Glutamatergic neuron (in vitro differentiated cells): ENCODE data around the gene RAI1. TPM values are rescaled to one million over a fixed set of nuclear protein-coding genes. Genes with fewer than 3 reads are reported as not detected.

Experiments
- DNase-seq: peaks from one replicate; pipeline ENCODE4 v3.0.0; 2022
- H3K27ac Mint-ChIP-seq: one replicate; pipeline ENCODE4 v1.8.0; 2020; ENCODE audit warnings: mild to moderate bottlenecking, mixed read lengths, inconsistent platforms; ENCODE audit not compliant: unreplicated experiment
- H3K27me3 Mint-ChIP-seq: one replicate; pipeline ENCODE4 v1.8.0; 2020; ENCODE audit warnings: mild to moderate bottlenecking, moderate library complexity, mixed read lengths, inconsistent platforms; ENCODE audit not compliant: unreplicated experiment
- H3K36me3 Mint-ChIP-seq: one replicate; pipeline ENCODE4 v1.8.0; 2020; ENCODE audit warnings: mild to moderate bottlenecking, mixed read lengths, inconsistent platforms; ENCODE audit not compliant: unreplicated experiment
- H3K4me1 Mint-ChIP-seq: one replicate; pipeline ENCODE4 v1.8.0; 2020; ENCODE audit warnings: mild to moderate bottlenecking, low read depth, mixed read lengths, inconsistent platforms; ENCODE audit not compliant: unreplicated experiment
- H3K4me3 Mint-ChIP-seq: one replicate; pipeline ENCODE4 v1.8.0; 2020; ENCODE audit warnings: mild to moderate bottlenecking, mixed read lengths, inconsistent platforms; ENCODE audit not compliant: unreplicated experiment
- H3K9me3 Mint-ChIP-seq: one replicate; pipeline ENCODE4 v1.8.0; 2020; ENCODE audit warnings: mild to moderate bottlenecking, moderate library complexity, mixed read lengths, inconsistent platforms; ENCODE audit not compliant: unreplicated experiment
- CTCF ChIP-seq: fragments of 200-600 bp; sonication (generic); IDR thresholded peaks from one replicate; pipeline ENCODE4 v1.5.0; 2021; ENCODE audit not compliant: partially characterized antibody, unreplicated experiment
- total RNA-seq: library from RNA; stranded (reverse); fragmentation: NEBNext Ultra II Directional; extraction: Animal tissue kit (Norgen Biotek cat#: 25700); gene quantifications from one replicate; pipeline ENCODE4 v1.2.1, GENCODE V29; 2021; ENCODE audit not compliant: unreplicated experiment

The RAI1 gene
- total RNA-seq, 1 donor from 2014 or later: 70.2 TPM

DNA sequence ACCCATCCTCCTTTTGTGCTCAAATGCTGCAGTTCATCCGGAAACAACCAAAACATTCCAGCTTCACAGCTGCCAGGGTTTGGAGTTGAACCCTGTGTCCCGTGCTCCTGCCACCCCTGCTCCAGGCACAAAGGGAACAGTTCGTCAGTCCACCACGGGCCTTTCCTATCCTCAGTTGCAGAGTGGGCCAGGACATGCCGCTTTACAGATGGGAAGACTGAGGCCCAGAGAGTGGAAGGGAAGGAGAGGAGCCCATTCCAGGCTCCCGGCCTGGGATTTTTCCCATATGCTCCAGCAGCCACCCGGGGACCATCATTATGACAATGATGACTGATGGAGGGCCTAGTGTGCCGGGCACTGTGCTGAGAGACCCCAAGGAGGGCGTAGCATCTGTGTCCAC lies 27.6 kb downstream of the RAI1 start:
- H3K4me3 Mint-ChIP-seq: no peak overlapping the region

GRCh38 chr17:17709815-17710321 lies 28.6 kb downstream of the RAI1 start:
- Mint-ChIP-seq H3K9me3 (peaks cover 8% of the 10 kb centered on the region), H3K36me3 (no peaks in the 10 kb centered on the region)

More for the DNA sequence above, 27.6 kb downstream of the RAI1 start:
- no peak overlapping the region for H3K27ac Mint-ChIP-seq
- peaks cover 12% of the 10 kb centered on the region for H3K27me3 Mint-ChIP-seq
- TF ChIP-seq CTCF: no peak
- peaks cover 11% of the 10 kb centered on the region for H3K4me1 Mint-ChIP-seq
- H3K9me3 Mint-ChIP-seq: peaks cover 8% of the 10 kb centered on the region
- no peaks in the 10 kb centered on the region for H3K36me3 Mint-ChIP-seq
- DNase-seq: no peak

DNA sequence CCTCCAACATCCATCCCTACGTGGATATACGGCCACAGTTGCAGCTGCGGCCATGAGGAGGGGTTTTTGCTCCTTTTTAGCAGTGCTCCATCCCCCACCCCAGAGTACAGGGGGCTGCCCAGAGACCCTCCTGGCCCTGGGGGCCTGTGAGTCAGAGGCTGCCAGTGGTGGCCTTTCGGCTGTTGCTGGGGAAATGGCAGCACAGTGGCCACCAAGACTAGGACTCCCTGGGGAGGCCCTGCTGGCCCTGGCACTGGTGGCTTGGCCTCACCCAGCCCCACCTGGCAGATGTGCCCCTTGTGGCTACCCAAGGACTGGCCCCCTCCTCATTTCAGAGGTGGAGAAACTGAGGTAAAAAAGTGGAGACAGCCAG lies 29.1 kb downstream of the RAI1 start:
- Mint-ChIP-seq H3K9me3 (peaks cover 5% of the 10 kb centered on the region), H3K27ac (no peak overlapping the region), H3K27me3 (peaks cover 6% of the 10 kb centered on the region), H3K4me3 (no peak overlapping the region), H3K4me1 (peaks cover 14% of the 10 kb centered on the region), H3K36me3 (no peaks in the 10 kb centered on the region)
- DNase-seq: no peak
- TF ChIP-seq CTCF: no peak

More at GRCh38 chr17:17709815-17710321, 28.6 kb downstream of the RAI1 start:
- Mint-ChIP-seq H3K27ac (no peak overlapping the region), H3K4me1 (peaks cover 14% of the 10 kb centered on the region), H3K4me3 (no peak overlapping the region), H3K27me3 (peaks cover 8% of the 10 kb centered on the region)
- no peak for TF ChIP-seq CTCF
- no peak for DNase-seq

DNA sequence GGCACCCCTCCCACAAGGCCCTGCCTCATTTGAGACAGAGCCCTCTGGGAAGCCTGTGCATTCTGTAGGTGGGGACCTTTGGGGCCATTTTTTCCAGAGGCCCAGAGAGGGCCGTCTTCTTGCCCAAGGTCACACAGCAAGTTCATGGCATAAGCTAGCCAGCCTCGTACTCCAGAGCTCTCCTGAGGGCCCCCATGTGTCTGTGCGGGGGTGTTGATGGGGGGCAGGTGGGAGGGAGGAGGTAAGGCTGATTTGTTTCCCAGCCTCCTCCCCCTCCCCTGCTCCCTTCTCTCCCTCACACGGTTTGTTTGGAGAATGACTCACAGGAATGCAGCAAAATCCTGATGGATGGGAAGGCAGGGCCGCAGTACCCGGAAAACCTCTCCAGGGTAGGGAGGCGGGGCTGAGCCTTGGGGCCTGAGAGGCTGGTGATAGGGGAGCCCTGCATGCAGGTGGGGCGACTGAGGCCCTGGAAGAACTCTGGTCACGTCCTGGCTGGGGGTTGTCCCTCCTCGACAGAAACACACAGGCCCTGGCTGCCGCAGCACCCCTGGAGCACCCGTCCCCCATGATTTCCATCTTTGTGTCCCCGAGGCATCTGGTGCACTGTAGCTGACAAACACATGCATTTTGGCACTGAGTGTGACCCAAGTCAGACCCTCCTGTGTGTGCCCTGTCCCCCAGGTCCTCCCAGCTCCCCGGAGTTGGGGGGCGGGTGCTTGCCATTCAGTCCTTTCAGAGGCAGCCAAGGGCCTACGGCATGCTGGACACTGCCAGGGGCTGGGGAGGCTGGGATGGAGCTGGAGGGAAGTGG lies 29.7 kb downstream of the RAI1 start:
- H3K4me1 Mint-ChIP-seq: peaks cover 14% of the 10 kb centered on the region
- peaks cover 6% of the 10 kb centered on the region for H3K27me3 Mint-ChIP-seq
- H3K4me3 Mint-ChIP-seq: no peak overlapping the region
- H3K9me3 Mint-ChIP-seq: peaks cover 4% of the 10 kb centered on the region
- no peak for TF ChIP-seq CTCF
- no peak for DNase-seq
- H3K36me3 Mint-ChIP-seq: no peaks in the 10 kb centered on the region
- H3K27ac Mint-ChIP-seq: no peak overlapping the region

DNA sequence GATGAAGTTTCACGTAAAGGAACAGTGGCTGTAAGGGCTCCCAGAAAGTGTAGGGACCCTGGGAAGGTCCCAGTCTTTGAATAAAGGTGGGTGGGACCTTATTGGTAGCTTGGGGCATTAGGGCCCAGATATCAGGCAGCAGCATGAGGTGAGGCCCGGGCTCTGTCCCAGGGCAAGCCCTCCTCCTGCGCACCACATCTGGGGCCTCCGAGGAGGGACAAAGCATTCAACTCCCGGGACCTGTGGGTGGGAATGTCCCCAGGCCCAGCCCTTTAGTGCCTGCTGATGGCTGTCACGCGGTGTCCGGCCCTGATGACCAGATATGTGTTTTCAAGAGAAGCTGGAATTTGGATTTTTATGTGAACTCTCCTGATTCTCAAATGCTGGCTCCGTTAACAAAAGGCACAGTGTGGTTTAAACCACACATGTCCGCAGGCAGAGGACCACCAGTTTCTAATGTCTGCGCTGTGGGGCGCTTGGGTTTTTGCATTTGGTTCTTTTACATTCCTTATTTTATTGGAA lies 30.4 kb downstream of the RAI1 start:
- Mint-ChIP-seq H3K27me3 (peaks cover 4% of the 10 kb centered on the region), H3K36me3 (no peaks in the 10 kb centered on the region), H3K9me3 (peaks cover 8% of the 10 kb centered on the region), H3K4me1 (peaks cover 18% of the 10 kb centered on the region), H3K27ac (no peak overlapping the region), H3K4me3 (no peak overlapping the region)
- no peak for TF ChIP-seq CTCF
- DNase-seq: no peak
